Smooth muscle cell of the brain vasculature (primary cell): ENCODE results near the gene ATP2C2.
"Not testable (repeated sequence)": the region's sequence is repeated elsewhere in the genome, so short reads cannot be mapped to it uniquely, and the experiment has no call there.

Source experiments
- DNase-seq: peaks from one replicate; pipeline ENCODE4 v3.0.0-alpha.2; 2012; ENCODE audit warnings: low read depth, low spot score

The ATP2C2 gene

GRCh38 chr16:84339766-84340165 is 28.6 kb upstream of the ATP2C2 start:
- DNase-seq = no peak

- no peak for DNase-seq
Measured at GRCh38 chr16:84340325-84341040, 27.9 kb upstream of the ATP2C2 start.

- DNase-seq = no peak
Measured at GRCh38 chr16:84341528-84342295, 26.6 kb upstream of the ATP2C2 start.

- DNase-seq = not testable (repeated sequence)
Measured at GRCh38 chr16:84343800-84344199, 24.5 kb upstream of the ATP2C2 start.

- DNase-seq = no peak
Measured at GRCh38 chr16:84344781-84345180, 23.6 kb upstream of the ATP2C2 start.

GRCh38 chr16:84347161-84347560 is 21.2 kb upstream of the ATP2C2 start:
- DNase-seq = no peak

GRCh38 chr16:84348386-84348888 is 19.9 kb upstream of the ATP2C2 start:
- DNase-seq = no peak

- no peak for DNase-seq
Measured at GRCh38 chr16:84349862-84350684, 18.3 kb upstream of the ATP2C2 start.

- DNase-seq = no peak
Measured at GRCh38 chr16:84350685-84351400, 17.5 kb upstream of the ATP2C2 start.

- no peak for DNase-seq
Measured at GRCh38 chr16:84351630-84352029, 16.7 kb upstream of the ATP2C2 start.

GRCh38 chr16:84354306-84354705 is 14.0 kb upstream of the ATP2C2 start:
- no peak for DNase-seq

GRCh38 chr16:84355149-84355548 is 13.2 kb upstream of the ATP2C2 start:
- no peak for DNase-seq

- DNase-seq = no peak
Measured at GRCh38 chr16:84356176-84356575, 12.2 kb upstream of the ATP2C2 start.

GRCh38 chr16:84356591-84357116 is 11.7 kb upstream of the ATP2C2 start:
- no peak for DNase-seq

GRCh38 chr16:84357191-84357651 is 11.1 kb upstream of the ATP2C2 start:
- no peak for DNase-seq

GRCh38 chr16:84358601-84359295 is 9.6 kb upstream of the ATP2C2 start:
- no peak for DNase-seq

GRCh38 chr16:84359326-84359725 is 9.0 kb upstream of the ATP2C2 start:
- no peak for DNase-seq

GRCh38 chr16:84360170-84360569 is 8.2 kb upstream of the ATP2C2 start:
- DNase-seq = no peak

GRCh38 chr16:84360748-84361147 is 7.6 kb upstream of the ATP2C2 start:
- no peak for DNase-seq

- DNase-seq = no peak
Measured at GRCh38 chr16:84361546-84361945, 6.8 kb upstream of the ATP2C2 start.
